ES-I3 (cell line): Measurements from ENCODE around the gene ZNF385B.
"Not testable (repeated sequence)": the region's sequence is repeated elsewhere in the genome, so short reads cannot be mapped to it uniquely, and the experiment has no call there.

Source experiments
- H3K36me3 ChIP-seq: 2 replicates; pipeline ENCODE4 v1.6.1; 2013; ENCODE audit warnings: mild to moderate bottlenecking, low read length, control low read depth, moderate library complexity; ENCODE audit not compliant: insufficient read depth
- H3K4me1 ChIP-seq: 2 replicates; pipeline ENCODE4 v1.6.1; 2013; ENCODE audit warnings: mild to moderate bottlenecking, control low read depth, low read length; ENCODE audit not compliant: insufficient read depth
- H3K9ac ChIP-seq: 2 replicates; pipeline ENCODE4 v1.6.1; 2013; ENCODE audit warnings: low read depth, mild to moderate bottlenecking, low read length, moderate library complexity
- H3K9me3 ChIP-seq: 2 replicates; pipeline ENCODE4 v1.6.1; 2013; ENCODE audit warnings: mild to moderate bottlenecking, low read length, moderate library complexity; ENCODE audit not compliant: control insufficient read depth, insufficient read depth

ZNF385B gene

DNA sequence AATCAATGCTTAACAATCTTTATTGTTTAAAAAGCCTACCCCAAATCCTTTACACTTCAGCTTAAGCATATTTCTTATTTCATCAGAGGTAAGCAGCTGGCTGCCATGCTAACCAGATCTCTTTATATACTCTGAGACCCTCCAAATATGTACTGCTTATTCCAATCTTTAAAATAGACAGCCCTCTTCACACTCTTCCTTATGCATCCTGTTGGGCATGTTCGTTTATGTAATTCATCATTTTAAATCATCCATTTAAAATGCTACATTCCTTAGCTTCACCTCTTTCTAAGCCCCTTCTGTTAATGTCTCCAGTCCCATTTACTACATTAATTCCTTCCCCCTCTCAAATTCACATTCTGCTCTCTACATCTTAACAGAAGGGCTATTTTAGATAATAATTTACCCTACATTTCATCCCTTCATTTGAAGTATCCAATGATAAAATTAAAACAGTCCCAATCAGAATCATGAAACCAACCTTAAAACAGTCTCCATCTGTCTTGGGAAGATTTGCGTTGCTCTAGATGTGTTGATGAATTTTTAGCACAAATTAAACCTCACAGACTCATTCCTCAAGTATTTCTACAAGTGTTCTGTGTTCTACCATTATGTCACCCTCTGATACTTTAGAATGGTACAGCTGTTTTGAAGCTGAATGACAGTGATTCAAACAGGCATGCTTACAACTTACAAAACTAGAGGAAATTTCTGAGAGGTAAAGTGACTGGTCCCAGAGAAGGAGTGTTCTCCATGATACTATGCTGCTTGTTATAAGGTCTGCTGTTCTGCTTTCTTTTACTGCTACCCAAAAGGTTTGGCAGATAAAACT is 59.1 kb downstream of the ZNF385B start:
- Histone ChIP-seq H3K9ac (no peak overlapping the region), H3K36me3 (no peaks in the 10 kb centered on the region), H3K4me1 (peaks cover 4% of the 10 kb centered on the region; the same call in 1 of the 2 replicates), H3K9me3 (no peaks in the 10 kb centered on the region)

DNA sequence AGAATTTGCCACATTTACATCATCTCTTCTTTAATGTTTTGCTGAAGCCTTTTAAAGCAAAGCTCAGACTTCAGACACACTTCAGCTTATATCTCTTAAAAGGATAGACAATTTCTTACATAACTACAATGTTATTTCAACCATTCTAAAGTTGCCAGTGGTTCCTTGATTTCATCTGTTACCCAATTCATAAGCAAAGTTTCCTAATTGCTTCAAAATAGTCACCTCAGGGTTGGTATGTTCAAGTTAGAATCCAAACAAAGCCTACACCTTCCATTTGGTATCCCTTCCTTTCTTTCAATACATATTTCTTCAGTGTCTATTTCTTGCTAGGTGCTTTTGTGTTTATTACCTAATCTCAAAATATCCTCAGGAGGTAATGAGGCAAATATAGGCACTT is 60.6 kb downstream of the ZNF385B start:
- H3K9me3 ChIP-seq = no peaks in the 10 kb centered on the region
- H3K9ac ChIP-seq = no peak overlapping the region
- H3K4me1 ChIP-seq = peaks cover 8% of the 10 kb centered on the region; the same call in 1 of the 2 replicates
- no peaks in the 10 kb centered on the region for H3K36me3 ChIP-seq

DNA sequence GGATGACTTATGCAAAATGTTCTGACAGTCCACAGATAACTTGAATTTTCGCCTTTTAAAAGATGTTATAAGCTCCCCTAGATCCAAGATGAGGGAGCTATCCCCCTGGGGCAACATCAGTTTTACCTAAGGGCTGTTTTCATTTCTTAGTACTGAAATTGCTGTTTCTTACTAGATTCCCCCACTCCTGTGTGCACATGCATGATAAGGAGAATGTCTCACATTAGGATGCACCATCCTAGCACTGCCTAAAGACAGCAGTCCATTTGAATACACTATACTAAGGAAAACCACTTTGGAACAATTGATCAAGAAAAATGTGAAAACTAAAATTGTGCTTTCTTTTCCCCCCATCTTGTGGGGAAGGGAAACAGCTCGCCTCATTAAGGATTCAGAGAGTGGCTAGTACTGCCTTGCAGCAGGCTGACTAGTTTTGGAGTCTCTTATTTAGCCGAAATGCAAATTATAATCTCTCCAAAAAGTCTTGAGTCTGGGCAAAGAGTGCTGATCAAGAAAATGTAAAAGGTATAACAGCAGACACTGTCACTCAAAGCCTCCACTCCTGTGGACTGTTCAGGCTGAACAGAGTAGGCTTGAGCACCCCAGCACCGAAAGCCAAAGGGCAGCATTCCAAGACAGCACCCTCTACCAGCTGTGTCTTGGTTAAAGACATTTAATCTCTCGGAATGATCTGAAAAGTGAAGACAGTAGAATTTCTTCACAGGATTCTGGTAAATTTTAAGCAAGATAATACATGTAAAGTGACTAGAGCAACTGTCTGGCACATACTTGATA is 65.0 kb downstream of the ZNF385B start:
- H3K9me3 ChIP-seq = no peaks in the 10 kb centered on the region
- H3K9ac ChIP-seq = no peak overlapping the region
- peaks cover 8% of the 10 kb centered on the region; the same call in 1 of the 2 replicates for H3K4me1 ChIP-seq
- H3K36me3 ChIP-seq = no peaks in the 10 kb centered on the region

DNA sequence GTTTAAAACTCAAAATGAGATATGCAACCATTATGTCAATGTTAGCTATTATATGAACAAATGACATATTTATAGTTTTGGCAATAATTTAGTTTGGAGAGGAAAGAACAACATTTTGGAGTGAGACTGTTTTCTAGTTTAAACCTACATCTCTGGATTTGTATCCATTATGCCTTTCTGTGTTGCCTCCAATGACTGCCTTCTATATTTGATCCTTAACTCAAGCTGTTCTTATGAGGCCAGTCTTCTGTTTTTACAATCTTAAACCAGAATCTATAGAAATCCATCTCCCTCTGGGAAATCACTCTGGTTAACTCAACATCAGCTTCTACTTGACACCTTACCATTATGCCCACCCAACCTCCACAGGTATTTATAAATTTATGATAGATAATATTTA is 67.5 kb downstream of the ZNF385B start:
- Histone ChIP-seq H3K9ac (no peak overlapping the region), H3K4me1 (peaks cover 3% of the 10 kb centered on the region; the same call in 1 of the 2 replicates), H3K9me3 (no peaks in the 10 kb centered on the region), H3K36me3 (no peaks in the 10 kb centered on the region)

DNA sequence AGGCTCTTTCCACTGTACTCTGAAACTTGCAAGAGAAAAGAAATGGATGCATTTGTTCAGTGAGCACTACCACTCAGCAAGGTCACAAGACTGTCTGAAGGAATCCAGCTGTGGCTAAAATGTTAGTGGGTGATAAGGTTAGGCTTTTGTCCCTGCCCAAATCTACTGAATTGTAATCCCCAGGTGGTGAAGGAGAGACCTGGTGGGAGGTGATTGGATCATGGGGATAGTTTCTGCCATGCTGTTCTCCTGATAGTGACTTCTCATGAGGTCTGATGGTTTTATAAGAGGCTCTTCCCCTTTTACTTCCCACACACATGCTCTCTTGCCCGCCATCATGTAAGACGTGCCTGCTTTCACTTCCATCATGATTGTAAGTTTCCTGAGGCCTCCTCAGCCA is 68.2 kb downstream of the ZNF385B start:
- Histone ChIP-seq H3K9me3 (no peaks in the 10 kb centered on the region), H3K9ac (no peak overlapping the region), H3K4me1 (peaks cover 3% of the 10 kb centered on the region; the same call in 1 of the 2 replicates), H3K36me3 (no peaks in the 10 kb centered on the region)

DNA sequence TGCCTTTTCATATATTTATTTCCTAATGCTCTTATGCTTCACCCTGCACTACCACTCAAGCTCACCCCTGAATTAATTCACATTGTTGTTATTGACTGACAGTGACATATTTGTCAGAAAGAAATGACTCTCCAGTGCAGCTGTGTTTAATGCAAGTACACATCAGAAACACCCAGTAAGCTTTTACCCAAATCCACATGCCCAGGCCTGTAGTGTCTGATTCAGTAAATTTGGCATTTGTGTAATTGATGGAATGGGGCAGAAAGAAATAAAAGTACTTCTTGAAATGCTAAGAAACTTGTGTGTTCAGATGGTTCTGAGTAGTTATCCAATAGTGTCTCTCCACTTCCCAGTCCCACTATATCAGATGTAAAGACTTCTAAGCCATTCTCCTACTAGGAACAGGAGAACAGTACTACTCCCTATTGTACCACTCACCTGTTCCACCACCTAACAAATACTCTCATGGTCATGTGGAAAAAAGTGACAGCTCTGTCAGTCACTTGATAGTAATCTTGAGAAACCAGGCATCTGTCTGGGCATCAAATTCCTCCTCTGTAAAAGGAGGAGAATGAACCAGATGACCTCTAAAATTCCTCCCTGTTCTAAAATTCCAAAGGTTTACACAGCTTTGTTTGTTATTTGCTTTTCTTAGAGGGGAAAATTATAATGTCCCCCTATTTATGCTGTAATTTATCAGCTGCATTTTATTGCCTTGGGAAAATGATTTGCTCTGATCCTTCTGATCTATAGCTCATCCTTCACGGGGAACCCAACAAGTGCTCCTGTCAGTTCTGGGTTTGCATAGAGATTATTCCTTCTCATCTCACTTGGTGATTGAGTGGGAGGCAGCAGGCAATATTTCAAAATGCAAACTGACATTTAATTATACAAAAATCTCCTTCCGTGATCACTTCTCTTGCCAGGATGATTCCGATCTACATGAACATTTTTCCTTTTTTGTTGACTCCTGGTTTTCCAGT is 70.9 kb downstream of the ZNF385B start:
- Histone ChIP-seq H3K9me3 (no peaks in the 10 kb centered on the region), H3K36me3 (no peaks in the 10 kb centered on the region), H3K9ac (no peak overlapping the region), H3K4me1 (no peaks in the 10 kb centered on the region)

DNA sequence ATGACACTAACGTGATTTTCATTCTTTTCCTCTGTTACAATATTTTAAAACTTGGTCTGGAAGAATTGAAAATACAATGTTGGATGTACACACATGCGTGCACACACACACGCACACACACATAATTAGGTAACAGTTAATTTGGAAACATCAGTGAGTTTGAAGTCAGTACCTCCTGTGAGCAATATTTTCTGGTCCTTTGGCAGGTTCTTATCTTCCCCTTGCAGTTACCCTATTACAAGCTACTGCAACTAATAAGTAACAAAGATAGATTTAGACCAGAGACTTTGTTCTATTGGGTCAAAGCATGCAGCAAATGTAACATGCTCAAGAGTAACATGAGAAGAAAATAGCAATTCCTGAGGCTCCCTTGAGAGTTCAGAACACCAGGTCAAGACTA is 73.3 kb downstream of the ZNF385B start:
- Histone ChIP-seq H3K36me3 (no peaks in the 10 kb centered on the region), H3K9ac (no peak overlapping the region), H3K4me1 (no peaks in the 10 kb centered on the region), H3K9me3 (no peaks in the 10 kb centered on the region)

DNA sequence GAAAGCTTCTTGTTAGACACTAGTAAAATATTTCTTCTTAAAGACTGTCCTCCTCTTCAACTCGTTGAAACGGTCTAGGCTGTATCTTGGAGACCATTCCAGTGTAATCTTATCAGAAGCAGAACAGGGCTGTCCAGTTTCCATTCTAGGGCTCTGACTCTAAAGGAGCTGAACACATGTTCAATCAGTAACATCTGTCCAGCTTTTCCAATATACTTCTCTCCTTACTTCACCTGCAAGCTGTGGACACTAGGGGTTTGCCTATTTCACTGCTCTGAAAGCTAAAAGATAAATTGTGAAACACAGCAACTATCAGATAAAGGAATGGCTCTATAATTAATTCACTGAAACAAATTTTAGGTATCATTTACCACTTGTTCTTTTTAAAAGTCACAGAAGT is 73.8 kb downstream of the ZNF385B start:
- H3K4me1 ChIP-seq = no peaks in the 10 kb centered on the region
- H3K9me3 ChIP-seq = no peaks in the 10 kb centered on the region
- no peak overlapping the region for H3K9ac ChIP-seq
- no peaks in the 10 kb centered on the region for H3K36me3 ChIP-seq

DNA sequence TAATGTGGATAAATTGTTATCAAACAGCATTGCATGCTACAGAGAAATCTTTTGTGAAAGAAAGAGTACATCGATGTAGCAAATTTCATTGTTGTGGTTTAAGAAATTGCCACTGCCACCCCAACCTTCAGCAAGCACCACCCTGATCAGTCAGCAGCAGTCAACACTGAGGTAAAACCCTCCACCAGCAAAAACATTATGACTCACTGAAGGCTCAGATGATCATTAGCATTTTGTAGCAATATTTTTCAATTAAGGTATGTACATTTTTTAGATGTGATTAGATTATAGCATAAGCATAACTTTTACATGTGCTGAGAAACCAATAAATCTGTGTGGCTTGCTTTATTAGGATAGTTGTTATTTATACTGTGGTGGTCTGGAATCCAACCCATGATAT is 75.5 kb downstream of the ZNF385B start:
- H3K9ac ChIP-seq = no peak overlapping the region
- no peaks in the 10 kb centered on the region for H3K36me3 ChIP-seq
- no peaks in the 10 kb centered on the region for H3K9me3 ChIP-seq
- no peaks in the 10 kb centered on the region for H3K4me1 ChIP-seq

DNA sequence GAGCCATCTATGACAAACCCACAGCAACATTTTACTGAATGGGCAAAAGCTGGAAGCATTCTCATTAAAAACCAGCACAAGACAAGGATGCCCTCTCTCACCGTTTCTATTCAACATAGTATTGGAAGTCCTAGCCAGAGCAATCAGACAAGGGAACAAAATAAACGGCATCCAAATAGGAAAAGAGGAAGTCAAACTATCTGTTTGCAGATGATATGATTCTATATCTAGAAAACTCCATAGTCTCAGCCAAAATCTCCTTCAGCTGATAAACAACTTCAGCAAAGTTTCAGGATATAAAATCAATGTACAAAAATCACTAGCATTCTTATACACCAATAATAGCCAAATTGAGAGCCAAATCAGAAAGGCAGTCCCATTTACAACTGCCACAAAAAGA is 79.1 kb downstream of the ZNF385B start:
- not testable (repeated sequence) for H3K9me3 ChIP-seq, H3K36me3 ChIP-seq, H3K4me1 ChIP-seq, H3K9ac ChIP-seq

DNA sequence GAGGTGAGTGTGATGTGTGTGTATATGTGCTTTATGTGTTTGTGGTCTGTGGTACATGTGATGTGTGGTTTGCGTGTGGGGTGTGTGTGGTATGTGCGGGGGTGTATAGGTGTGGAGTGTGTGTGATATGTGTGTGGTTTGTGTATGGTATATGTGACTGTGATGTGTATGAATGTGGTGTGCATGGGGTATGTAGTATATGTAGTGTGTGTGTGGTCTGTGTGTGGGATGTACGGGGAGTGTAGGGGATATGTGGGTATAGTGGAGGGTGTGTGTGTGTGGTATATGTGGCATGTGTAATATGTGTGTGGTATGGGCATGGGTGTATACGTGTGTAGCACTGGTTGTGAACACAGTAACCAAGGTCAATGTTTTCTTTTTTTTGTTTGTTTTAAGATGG is 87.4 kb downstream of the ZNF385B start:
- Histone ChIP-seq H3K9me3 (no peaks in the 10 kb centered on the region), H3K36me3 (no peaks in the 10 kb centered on the region), H3K4me1 (no peaks in the 10 kb centered on the region), H3K9ac (no peak overlapping the region)

DNA sequence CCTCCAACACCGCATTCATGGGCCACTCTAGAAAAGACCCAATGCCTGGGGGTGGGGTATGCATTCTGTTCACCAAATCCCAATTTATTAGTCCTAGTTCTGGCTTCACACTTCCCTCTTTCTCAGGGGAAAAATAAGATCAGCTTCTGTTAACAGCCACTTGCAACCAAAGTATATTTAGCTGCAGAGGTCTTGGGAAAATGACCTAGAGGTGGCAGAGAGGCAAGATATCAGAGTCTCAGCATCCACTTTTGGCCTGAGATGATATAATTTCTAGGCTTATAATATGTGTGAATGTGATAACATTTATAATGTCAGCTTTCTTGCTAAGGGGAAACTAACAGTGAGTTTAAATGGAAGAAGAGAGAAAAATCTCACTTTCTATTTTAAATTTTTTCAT is 89.1 kb downstream of the ZNF385B start:
- H3K9me3 ChIP-seq = no peaks in the 10 kb centered on the region

DNA sequence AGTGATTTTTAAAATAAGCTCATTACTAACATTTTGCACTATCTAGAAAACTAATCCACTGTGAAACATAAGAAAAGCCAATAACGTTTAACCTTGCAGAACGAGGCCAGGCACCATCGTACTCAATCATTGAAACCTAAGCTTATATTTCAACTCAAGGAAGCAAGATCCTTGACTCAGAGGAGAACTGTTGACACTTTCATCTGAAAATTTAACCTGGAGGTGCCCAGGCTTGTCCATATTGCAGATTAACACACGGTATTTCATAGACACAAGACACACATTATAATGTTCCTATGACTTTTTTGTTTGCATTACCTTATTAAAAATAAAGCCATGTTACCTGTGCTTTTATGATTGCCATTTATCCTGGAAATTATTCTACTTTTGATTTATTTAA is 89.6 kb downstream of the ZNF385B start:
- H3K9ac ChIP-seq = no peak overlapping the region
- no peaks in the 10 kb centered on the region for H3K36me3 ChIP-seq
- peaks cover 3% of the 10 kb centered on the region; the same call in 1 of the 2 replicates for H3K4me1 ChIP-seq
- H3K9me3 ChIP-seq = no peaks in the 10 kb centered on the region

More for the DNA sequence above, 89.1 kb downstream of the ZNF385B start:
- H3K36me3 ChIP-seq = no peaks in the 10 kb centered on the region
- H3K4me1 ChIP-seq = no peaks in the 10 kb centered on the region
- H3K9ac ChIP-seq = no peak overlapping the region

DNA sequence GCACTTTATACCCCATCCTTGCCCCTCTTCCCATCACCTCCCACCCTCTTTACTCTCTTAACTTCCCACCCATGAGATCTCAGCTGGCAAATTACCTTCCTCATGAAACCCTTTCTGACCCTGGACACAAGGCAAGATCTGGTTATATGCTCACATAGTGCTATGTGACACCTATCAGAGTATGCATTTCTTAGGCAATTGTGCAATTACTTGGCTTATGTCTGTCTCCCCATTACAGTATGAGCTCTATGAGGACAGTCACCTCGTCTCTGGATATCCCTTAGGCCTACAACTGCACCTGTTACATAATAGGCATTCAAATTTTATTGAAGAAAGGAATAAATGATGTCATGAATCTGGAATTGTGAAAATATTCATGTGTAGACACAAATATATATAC is 91.4 kb downstream of the ZNF385B start:
- H3K36me3 ChIP-seq = no peaks in the 10 kb centered on the region
- H3K4me1 ChIP-seq = peaks cover 19% of the 10 kb centered on the region
- H3K9me3 ChIP-seq = no peaks in the 10 kb centered on the region
- no peak overlapping the region for H3K9ac ChIP-seq
